Uterus (tissue), 2 donors: ENCODE results near the gene OTOA.

Experiments
- CTCF ChIP-seq, 4 experiments: fragments of 200-600 bp in 2 of 4; fragments of 450-650 bp in 2 of 4; sonication (generic) in 2 of 4; IDR thresholded peaks; one replicate each; pipeline ENCODE4 v1.5.1; 2016 to 2019; ENCODE audit warnings: antibody characterized with exemption in 4 of 4, mild to moderate bottlenecking in 2 of 4, moderate library complexity in 1 of 4
- POLR2A ChIP-seq, 2 donors: fragments of 450-650 bp; IDR thresholded peaks; one replicate each; pipeline ENCODE4 v1.6.1; 2016; ENCODE audit warnings: antibody characterized with exemption in 2 of 2, mild to moderate bottlenecking in 1 of 2, moderate library complexity in 1 of 2

DNA sequence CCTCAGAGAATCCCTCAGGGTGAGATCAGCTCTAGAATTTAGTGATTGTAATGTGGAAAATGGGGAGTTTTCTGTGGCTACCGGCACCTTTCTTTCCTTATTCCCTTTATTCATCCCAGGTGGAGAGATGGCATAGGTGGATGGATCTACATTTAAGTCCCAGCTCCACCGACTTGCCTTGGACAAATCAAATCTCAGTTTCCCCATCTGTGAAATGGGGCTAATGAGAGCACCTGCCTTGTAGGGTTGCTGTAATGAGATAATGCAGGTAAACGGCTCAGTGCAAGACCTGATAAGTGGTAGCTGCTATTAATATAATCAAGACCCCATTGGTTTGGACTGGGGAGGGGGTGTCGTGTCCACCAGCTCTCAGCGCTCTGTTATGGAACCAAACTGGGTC lies 40.5 kb downstream of the OTOA start:
- TF ChIP-seq CTCF (IDR thresholded peaks at IDR 0.05) (no peak), POLR2A (IDR thresholded peaks at IDR 0.05) (no peak)
